Upper lobe of right lung (tissue), 1 donor: ENCODE data around the gene SLFN12L. TPM values are rescaled to one million over a fixed set of nuclear protein-coding genes. Genes with fewer than 3 reads are reported as not detected.

ENCODE experiments used
- ATAC-seq: fragments of 200-7000 bp; cut with Tn5 transposase; one replicate; pipeline ENCODE4 v1.9.1; 2020; ENCODE audit warnings: mild to moderate bottlenecking, moderate library complexity
- DNase-seq: peaks from one replicate; pipeline ENCODE4 v3.0.0-alpha.2; 2020
- H3K27ac ChIP-seq: fragments of 200-600 bp; one replicate; pipeline ENCODE4 v1.8.0; 2022
- H3K27me3 ChIP-seq: fragments of 200-600 bp; one replicate; pipeline ENCODE4 v1.8.0; 2022; ENCODE audit warnings: mild to moderate bottlenecking
- H3K36me3 ChIP-seq: fragments of 200-600 bp; one replicate; pipeline ENCODE4 v1.8.0; 2022
- H3K4me1 ChIP-seq: fragments of 200-600 bp; one replicate; pipeline ENCODE4 v1.8.0; 2022
- H3K4me3 ChIP-seq: fragments of 200-600 bp; one replicate; pipeline ENCODE4 v1.8.0; 2022; ENCODE audit warnings: mild to moderate bottlenecking
- H3K9me3 ChIP-seq: fragments of 200-600 bp; one replicate; pipeline ENCODE4 v1.8.0; 2022
- CTCF ChIP-seq: fragments of 200-600 bp; IDR thresholded peaks from one replicate; pipeline ENCODE4 v1.8.0; 2022; ENCODE audit warnings: antibody characterized with exemption
- intact Hi-C: fragments of 100-400 bp; cut with DNase I; formaldehyde crosslinking; loops from one replicate; pipeline ENCODE4 v1.11.0; 2022
- total RNA-seq: library from RNA; stranded (reverse); fragmentation: NEBNext Ultra II Directional; extraction: Animal tissue kit (Norgen Biotek cat#: 25700); gene quantifications from one replicate; pipeline ENCODE4 v1.2.1, GENCODE V29; 2021
- donor health status: DM: no; HTN: yes; CAD: no; lungs with severe emphysema.

Gene SLFN12L
- total RNA-seq, 1 donor from 2014 or later: 5.1 TPM

GRCh38 chr17:35453171-35453570 is 84.3 kb downstream of the SLFN12L start:
- no peak for TF ChIP-seq CTCF
- Histone ChIP-seq H3K4me1 (peaks cover 3% of the 10 kb centered on the region), H3K36me3 (no peaks in the 10 kb centered on the region), H3K27ac (no peak overlapping the region), H3K4me3 (no peak overlapping the region), H3K27me3 (no peaks in the 10 kb centered on the region), H3K9me3 (no peaks in the 10 kb centered on the region)
- DNase-seq (no peak), ATAC-seq (no peak)
- intact Hi-C loops: no loop called here

GRCh38 chr17:35449371-35449931 is 88.0 kb downstream of the SLFN12L start:
- Histone ChIP-seq H3K9me3 (no peaks in the 10 kb centered on the region), H3K4me3 (peak overlapping the region; percentile 62), H3K36me3 (no peaks in the 10 kb centered on the region), H3K4me1 (peaks cover 9% of the 10 kb centered on the region), H3K27me3 (no peaks in the 10 kb centered on the region), H3K27ac (no peak overlapping the region)
- peak; percentile 35 for ATAC-seq
- peak; percentile 65 for DNase-seq
- intact Hi-C loops: no loop called here
- no peak for TF ChIP-seq CTCF

GRCh38 chr17:35448899-35449227 is 88.6 kb downstream of the SLFN12L start:
- Histone ChIP-seq H3K36me3 (no peaks in the 10 kb centered on the region), H3K27ac (no peak overlapping the region), H3K27me3 (no peaks in the 10 kb centered on the region), H3K9me3 (no peaks in the 10 kb centered on the region), H3K4me1 (peaks cover 9% of the 10 kb centered on the region), H3K4me3 (peak overlapping the region; percentile 62)
- no peak for DNase-seq
- intact Hi-C loops: no loop called here
- no peak for ATAC-seq
- no peak for TF ChIP-seq CTCF

GRCh38 chr17:35448214-35448898 is 89.1 kb downstream of the SLFN12L start, which contains the start of gene SLFN13:
Gene SLFN13 (minus strand): TSS chr17:35448766. CDS start chr17:35445680, 3,086 bp downstream.
- intact Hi-C loops: no loop called here
- ATAC-seq (peak; percentile 95), DNase-seq (peak; percentile 89)
- Histone ChIP-seq H3K27ac (peak within 1 kb of the TSS; percentile 61), H3K4me1 (peaks cover 9% of the 10 kb centered on the region), H3K9me3 (no peaks in the 10 kb centered on the region), H3K4me3 (peak within 1 kb of the TSS; percentile 62), H3K27me3 (no peaks in the 10 kb centered on the region), H3K36me3 (no peaks in the 10 kb centered on the region)
- TF ChIP-seq CTCF: no peak

- intact Hi-C loops: no loop called here
- no peak for DNase-seq
- TF ChIP-seq CTCF: no peak
- Histone ChIP-seq H3K4me3 (peak overlapping the region; percentile 62), H3K9me3 (no peaks in the 10 kb centered on the region), H3K27me3 (no peaks in the 10 kb centered on the region), H3K4me1 (peaks cover 9% of the 10 kb centered on the region), H3K36me3 (no peaks in the 10 kb centered on the region), H3K27ac (peak overlapping the region; percentile 61)
- ATAC-seq: no peak
Observed at GRCh38 chr17:35447499-35447898, 90.0 kb downstream of the SLFN12L start.
